IPS-NIHi7 (cell line): ENCODE measurements around the gene CTBP2.

Experiments used
- DNase-seq: peaks from one replicate; pipeline ENCODE4 v3.0.0; 2012; ENCODE audit warnings: mixed read lengths; ENCODE audit errors: extremely low spot score

Gene CTBP2

DNA sequence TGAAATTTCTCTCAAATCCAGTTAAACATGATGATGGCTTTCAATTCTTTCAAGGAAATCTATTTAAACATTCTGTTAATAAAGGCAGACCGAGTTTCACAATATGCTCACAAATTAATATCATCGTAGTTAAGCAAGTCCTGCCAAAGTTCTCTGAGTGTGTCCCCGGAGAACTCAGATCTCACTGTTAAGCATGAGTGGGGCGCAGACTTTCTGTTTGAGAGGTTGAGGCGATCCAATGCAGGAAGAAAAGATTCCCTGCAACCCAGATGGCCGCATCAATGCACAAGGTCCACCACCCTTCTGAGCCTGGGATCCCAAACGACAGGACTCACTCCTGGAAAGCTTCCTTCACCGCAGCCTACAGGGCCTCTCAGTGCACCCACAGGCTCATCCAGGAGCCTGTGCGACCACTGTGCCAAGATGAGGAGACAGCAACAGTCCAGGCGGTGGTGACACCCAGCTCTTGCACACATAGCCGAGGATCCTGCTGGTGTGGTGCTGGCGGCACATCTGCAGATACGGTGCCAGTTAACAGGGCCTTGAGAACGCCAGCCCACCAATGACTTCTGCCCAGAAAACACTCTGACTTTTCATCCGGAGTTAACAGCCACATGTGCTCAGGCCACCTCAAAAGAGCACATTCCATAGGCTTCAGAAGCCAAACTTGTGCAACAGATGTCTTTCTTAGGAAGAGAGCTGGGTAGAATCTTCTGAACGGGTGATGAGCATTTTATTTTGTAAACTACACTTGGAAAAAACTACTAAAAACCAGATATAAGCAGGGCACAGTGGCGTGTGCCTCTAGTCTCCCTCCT lies 116.3 kb downstream of the CTBP2 start:
- no peak for DNase-seq

GRCh38 chr10:125041856-125042506 lies 118.4 kb downstream of the CTBP2 start:
- DNase-seq: no peak

DNA sequence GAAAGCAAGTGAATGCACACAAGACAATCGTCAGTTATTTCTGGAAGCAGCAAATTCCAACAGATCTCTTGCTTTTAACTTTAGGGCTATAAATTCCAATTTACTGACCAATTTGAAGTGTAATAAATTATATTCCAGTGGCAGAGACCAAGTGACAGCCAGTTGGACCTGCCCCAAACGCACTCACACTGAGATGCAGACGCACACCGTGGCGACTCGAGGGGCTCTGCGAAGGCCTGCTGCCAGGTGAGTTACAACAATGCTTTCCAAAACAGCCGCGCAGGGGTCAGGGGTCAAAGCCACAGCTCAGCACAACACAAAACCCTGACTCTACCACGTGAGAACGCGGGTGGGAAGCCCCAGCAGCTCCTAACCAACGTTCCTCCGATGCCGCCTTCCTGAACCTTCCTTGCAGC lies 121.0 kb downstream of the CTBP2 start:
- no peak for DNase-seq

GRCh38 chr10:125038637-125039036 lies 121.7 kb downstream of the CTBP2 start:
- peak; percentile 60 for DNase-seq

DNA sequence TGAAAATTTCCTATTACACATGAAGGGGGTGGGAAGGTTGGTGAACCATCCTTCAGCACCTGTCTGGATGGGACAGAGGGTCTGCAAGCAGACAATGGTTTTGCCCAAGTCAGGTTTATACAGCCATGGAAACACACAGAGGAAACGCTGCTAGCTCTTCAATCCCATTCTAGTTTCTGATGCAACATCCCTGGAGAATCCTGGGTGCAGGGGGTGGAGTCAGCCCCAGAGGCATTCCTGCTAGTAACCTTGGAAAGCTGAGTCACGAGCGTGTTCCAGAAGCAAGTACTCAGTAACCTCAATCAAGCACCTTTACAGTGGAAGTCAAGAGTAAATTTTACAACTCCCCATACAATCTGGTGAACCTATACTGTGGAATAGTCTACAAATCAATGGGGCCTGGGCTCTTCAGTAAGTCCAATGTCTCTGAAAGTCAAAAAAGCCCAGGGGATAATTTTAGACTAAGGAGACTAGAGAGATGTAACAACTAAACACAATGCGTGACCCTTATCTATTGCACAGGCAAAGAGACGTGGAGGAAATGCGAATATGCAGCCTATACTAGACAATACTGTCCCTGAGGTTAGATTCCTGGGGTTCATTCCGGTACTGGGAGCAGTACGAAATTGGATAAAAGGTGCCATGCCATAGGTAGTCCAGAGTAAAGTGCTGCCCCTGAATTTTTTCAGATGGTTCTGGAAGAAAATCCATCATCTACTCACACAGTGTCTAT lies 123.1 kb downstream of the CTBP2 start:
- no peak for DNase-seq

- no peak for DNase-seq
These were observed 124.6 kb downstream of the CTBP2 start for GRCh38 chr10:125035588-125036295.

GRCh38 chr10:125035136-125035535 lies 125.2 kb downstream of the CTBP2 start:
- DNase-seq: no peak

DNA sequence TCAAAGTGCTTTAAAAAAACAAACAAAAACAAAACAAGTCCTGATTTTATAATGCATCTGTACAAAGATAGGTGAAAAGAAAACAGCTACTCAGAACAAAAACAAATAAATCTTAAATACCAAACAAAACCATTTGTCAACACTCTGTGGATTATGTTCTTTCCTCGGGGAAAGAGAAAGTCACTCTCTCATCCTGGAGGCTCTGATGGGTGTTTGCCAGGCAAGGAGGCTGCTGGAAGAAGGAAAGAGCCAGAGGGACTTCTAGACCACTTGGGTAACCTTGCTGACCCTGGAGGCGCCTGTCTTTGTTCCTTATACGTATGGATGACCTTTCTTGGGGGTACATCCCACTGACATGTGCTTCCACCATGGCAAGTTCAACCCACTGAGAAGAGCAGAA lies 125.7 kb downstream of the CTBP2 start:
- DNase-seq: no peak

DNA sequence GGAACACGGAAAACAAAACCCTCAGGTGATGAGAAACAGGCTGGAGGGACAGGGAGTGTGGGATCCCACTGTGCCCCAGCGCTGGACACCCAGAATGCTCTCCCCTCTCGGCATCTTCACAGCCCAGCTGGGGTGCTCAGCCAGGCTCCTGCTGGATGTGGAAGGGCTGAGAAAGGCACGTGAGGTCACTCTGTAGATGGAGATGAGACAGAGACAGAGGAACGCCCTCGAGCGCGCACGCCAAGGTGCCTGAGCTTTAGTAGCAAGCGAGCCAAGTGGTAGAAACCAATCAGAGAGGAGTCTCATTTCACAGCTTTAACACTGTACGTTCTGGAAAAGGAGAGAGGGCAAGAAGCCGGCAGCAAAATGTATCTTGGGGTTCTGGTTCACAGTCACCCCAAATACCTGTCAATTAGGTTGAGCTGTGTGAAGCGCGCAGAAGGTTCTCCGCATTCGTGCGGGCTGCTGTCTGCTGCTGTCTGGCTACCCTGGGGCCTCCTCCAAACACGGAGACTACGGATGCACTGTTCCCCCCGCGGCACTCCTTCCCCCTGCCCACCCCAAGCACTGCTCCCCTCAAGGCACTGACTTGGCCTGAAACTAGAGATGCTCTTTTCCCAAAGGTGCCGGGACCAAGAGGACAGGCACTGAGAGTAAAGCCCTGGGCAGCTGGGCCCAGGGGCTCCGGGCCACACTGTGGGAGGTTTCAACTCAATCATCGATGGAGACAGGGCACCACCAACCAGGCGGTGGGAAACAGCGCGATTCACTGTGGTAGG lies 127.0 kb downstream of the CTBP2 start:
- DNase-seq: no peak

DNA sequence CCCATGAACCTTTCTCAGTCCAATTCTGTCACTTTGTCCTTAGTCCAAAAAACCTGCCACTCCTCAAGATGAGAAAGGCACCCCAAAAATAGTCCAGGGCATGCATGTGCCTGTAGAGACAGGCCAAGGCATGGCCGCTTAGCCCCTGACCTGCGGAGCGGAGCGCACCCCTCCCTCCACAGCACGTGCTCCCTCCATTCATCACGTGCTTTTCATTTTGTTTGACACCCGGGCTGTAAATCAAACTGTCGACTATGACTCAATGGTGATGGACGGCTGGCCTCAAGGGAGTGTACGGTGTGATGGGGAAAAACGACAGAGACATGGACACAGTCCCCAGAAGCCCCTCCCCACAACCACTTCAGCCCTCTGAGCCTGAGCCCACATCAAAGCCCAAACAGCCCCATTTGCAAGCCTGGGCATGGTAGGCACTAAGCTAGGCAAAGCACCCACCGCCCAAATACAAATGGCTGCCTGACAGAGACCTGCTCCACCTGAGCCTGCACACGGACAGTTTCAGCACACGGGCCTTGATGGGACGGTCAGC lies 127.8 kb downstream of the CTBP2 start:
- DNase-seq: no peak

DNA sequence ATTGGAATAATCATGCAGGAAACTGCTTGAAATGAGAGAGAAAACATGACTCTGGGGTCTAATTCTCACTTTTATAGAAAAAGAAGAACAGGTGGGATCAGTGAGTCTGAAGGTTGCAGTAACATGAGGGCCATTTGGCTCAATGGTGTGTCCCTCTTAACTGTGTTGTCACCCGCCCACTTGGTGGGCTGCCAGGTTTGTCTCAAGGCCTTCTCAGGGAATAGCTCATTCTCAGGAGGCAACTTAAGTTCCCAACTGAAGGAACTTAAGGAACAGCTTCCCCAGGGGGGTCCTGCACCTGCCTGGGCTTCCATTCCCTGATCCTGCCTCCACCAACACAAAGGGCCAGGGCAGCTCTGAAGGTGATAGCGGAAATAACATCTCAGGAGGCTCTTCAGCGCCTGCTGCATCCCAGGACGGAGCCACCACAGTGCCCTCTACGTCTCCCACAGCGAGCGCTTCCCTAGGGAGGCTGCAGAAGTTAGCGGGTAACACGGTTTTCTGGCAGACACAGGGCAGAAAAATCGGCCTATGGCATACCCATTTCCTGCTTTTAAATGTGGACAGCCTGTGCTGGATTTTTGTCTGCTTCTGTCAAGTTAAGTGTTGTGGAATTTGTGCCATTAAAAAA lies 129.7 kb downstream of the CTBP2 start:
- DNase-seq: no peak

DNA sequence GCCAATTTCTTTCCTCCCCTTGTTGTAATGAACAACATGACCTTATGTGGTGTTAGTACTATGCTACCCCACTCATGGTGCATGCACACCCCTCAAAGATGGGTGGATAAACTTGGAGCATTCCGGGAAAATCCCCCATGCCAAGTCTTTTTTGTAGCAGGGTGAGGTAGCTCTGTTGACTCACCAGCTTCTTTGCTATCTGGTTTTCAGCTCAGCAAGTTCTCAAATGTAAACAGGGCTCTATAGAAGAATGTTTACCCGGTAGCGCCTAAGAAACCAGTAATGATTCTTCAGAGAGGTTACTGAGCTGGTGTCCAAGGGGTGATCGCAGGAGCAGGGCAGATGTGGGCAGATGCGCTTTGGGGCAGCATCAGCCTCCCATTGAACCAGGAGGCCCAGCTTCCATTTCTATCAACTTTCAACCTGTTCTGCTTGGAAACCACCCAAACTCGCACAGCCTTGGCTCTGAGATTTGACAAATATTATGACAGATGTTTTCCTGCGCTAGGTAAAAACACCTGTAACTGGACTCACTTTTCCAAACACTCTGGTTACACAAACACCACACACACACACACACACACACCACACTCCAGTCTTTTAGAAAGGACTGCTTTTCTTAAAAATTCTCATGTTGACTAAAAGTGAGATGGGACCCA lies 130.7 kb downstream of the CTBP2 start:
- no peak for DNase-seq

DNA sequence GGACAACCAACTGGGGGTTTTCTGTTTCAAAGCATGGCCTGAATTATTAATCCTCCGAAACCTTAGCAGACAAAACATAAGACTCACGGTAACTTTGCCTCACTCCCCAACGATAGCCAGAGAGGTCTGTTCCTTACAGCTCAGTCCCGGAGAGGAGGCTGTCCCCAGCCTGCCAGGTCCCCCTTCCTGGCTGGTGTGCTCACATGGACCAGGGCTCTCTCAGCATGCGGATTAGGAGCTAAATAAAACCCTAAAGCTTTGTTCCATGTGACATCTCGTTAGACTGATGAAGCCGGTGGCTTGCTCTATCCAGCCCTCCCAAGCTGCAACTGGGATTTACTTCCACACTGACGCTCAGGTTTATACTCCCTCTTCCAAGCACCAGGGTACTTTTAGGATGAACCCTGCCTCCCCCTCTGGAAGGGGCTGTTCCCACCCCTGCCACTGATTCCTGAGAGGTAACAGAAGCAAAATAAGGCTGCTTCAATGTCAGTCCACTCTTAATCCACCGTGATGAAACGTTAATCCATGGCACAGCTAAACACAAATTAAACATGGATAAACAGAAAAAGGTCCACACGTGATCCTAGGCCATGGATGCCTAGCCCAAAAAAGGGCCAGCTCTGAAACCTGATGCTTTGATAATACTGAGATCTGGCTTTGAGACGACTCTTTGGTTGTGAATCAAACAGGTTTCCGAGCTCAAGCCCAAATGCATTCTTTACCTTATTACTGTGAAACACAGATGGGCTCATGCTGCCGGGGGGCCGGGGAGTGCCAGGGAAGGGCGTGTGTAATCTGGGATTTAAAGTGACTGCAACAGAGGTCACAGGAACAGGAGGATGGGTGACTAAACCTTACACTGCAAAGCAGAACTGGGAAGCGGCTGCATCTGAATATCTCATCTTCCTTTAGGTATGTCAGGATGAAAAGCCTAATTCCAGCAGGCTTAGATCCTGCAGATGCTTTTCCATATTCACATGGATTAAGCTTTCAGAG lies 132.2 kb downstream of the CTBP2 start:
- no peak for DNase-seq

GRCh38 chr10:125026974-125027735 lies 133.2 kb downstream of the CTBP2 start:
- DNase-seq: no peak

- DNase-seq: no peak
These were observed 134.1 kb downstream of the CTBP2 start for GRCh38 chr10:125026036-125026931.

DNA sequence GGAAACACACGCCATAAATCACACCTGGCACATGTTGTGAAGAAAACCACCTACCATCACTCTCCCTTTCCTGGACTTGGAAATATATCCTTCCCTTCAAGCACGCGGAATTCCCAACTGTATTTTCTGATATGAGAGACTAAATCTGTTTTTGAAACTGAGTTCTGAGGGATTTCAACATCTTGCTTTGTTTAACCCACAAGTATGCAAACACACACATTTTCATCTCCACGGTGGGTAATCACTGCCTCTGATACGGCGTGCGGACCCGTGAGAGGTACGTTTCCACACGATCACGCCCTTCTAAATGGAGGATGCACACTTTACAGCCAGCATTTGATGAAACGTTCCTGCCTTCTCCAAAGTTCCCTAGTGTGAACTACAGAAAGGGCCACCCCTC lies 135.0 kb downstream of the CTBP2 start:
- no peak for DNase-seq
